HepG2 (cell line): ENCODE data around the gene ACSBG1. TPM values are rescaled to one million over a fixed set of nuclear protein-coding genes. Genes with fewer than 3 reads are reported as not detected.
A peak's percentile ranks its signal among the peaks of the same experiment; 100 is the strongest.

Source experiments
- ATAC-seq: fragments of 200-7000 bp; cut with Tn5 transposase; 3 replicates; pipeline ENCODE4 v1.9.1; 2020; ENCODE audit warnings: mild to moderate bottlenecking, moderate library complexity
- BruUV-seq: library from RNA; stranded (reverse); fragments of 400-500 nt; replicated peaks from 2 replicates; lab custom pipeline; 2021; lab: Mats Ljungman, UMichigan
- CTCF ChIA-PET: fragments of 300-600 bp; formaldehyde crosslinking; extraction: SDS; loops from one replicate; lab custom pipeline; 2021; ENCODE audit warnings: low total read pairs, inconsistent platforms, low intra/inter-chr PET ratio; lab: Yijun Ruan, JAX
- POLR2A ChIA-PET: fragments of 350-600 bp; sonication (Branson Sonifier 250); formaldehyde crosslinking; loops from one replicate; lab custom pipeline; 2020; ENCODE audit warnings: antibody characterized with exemption, inconsistent platforms; lab: Yijun Ruan, JAX
- DNase-seq: peaks from one replicate; pipeline ENCODE4 v3.0.0-alpha.2; 2015; ENCODE audit warnings: low spot score
- FAIRE-seq: peaks from 3 replicates; lab custom pipeline; 2011; peaks lifted over from hg19 to GRCh38; lab: Jason Lieb, UNC
- H2AFZ ChIP-seq: one replicate; pipeline ENCODE4 v1.6.1; 2011; ENCODE audit warnings: low read length, inconsistent platforms
- H3K27ac ChIP-seq: fragments of 300-600 bp; 3 replicates; pipeline ENCODE4 v1.8.0; 2011; ENCODE audit warnings: mixed run types, mild to moderate bottlenecking, mixed read lengths, low read length, inconsistent platforms; ENCODE audit not compliant: insufficient read depth; ENCODE audit errors: extremely low read length
- H3K27me3 ChIP-seq, 2 experiments: fragments of 200-600 bp in 1 of 2; 2 replicates in 1 of 2; 3 replicates in 1 of 2; pipeline versions ENCODE4 v1.6.0 to v1.8.0; 2011; ENCODE audit warnings: low read length in 2 of 2, mild to moderate bottlenecking in 2 of 2, moderate library complexity in 2 of 2, inconsistent platforms in 1 of 2; ENCODE audit not compliant: insufficient read depth in 2 of 2, control insufficient read depth in 1 of 2
- H3K36me3 ChIP-seq, 2 experiments: fragments of 200-600 bp in 1 of 2; replicated peaks in 1 of 2; 2 replicates in 1 of 2; 3 replicates in 1 of 2; pipeline versions ENCODE4 v1.5.1 to v1.8.0; 2011; ENCODE audit warnings: low read length in 2 of 2, inconsistent platforms in 1 of 2; ENCODE audit not compliant: insufficient read depth in 2 of 2, control insufficient read depth in 1 of 2
- H3K4me1 ChIP-seq: 2 replicates; pipeline ENCODE4 v1.5.1; 2012; ENCODE audit warnings: low read length, inconsistent platforms; ENCODE audit not compliant: insufficient read depth
- H3K4me2 ChIP-seq: 2 replicates; pipeline ENCODE4 v1.6.0; 2011; ENCODE audit warnings: low read depth, low read length, inconsistent platforms
- H3K4me3 ChIP-seq, 3 experiments: fragments of 200-600 bp in 1 of 3; sonication (generic), shearing (Covaris generic) in 1 of 3; replicated peaks in 1 of 3; 2 replicates each; pipeline ENCODE4 v1.5.1; 2011 to 2016; ENCODE audit warnings: low read length in 3 of 3, inconsistent platforms in 2 of 3, low read depth in 2 of 3, mild to moderate bottlenecking in 2 of 3, control low read depth in 1 of 3, mixed read lengths in 1 of 3; ENCODE audit not compliant: insufficient read depth in 1 of 3
- H3K79me2 ChIP-seq: one replicate; pipeline ENCODE4 v1.6.1; 2011; ENCODE audit warnings: low read length, inconsistent platforms; ENCODE audit not compliant: insufficient read depth
- H3K9ac ChIP-seq: 2 replicates; pipeline ENCODE4 v1.6.0; 2011; ENCODE audit warnings: mild to moderate bottlenecking, low read depth, low read length, inconsistent platforms; ENCODE audit not compliant: insufficient read depth
- H3K9me3 ChIP-seq: 2 replicates; pipeline ENCODE4 v1.5.1; 2012; ENCODE audit warnings: mild to moderate bottlenecking, low read length
- H4K20me1 ChIP-seq: 2 replicates; pipeline ENCODE4 v1.6.0; 2011; ENCODE audit warnings: inconsistent platforms, mild to moderate bottlenecking, low read length, moderate library complexity; ENCODE audit not compliant: insufficient read depth
- HOXA9 ChIP-seq: sonication (generic); formaldehyde crosslinking; IDR thresholded peaks from 2 replicates; pipeline ENCODE4 v1.8.1; 2022; ENCODE audit warnings: missing genetic modification reagents, mild to moderate bottlenecking, moderate library complexity, borderline replicate concordance
- MAFF ChIP-seq: IDR thresholded peaks from 2 replicates; pipeline ENCODE4 v1.6.1; 2011; ENCODE audit warnings: low read depth, low read length, improper control_type of control experiment
- MAFK ChIP-seq, 2 experiments: IDR thresholded peaks in 1 of 2; conservative IDR thresholded peaks in 1 of 2; 2 replicates each; pipeline ENCODE4 v1.6.1; 2011; ENCODE audit warnings: improper control_type of control experiment in 2 of 2, low read length in 2 of 2
- ONECUT2 ChIP-seq: sonication (generic); formaldehyde crosslinking; IDR thresholded peaks from 2 replicates; pipeline ENCODE4 v1.4.0; 2020; ENCODE audit warnings: missing genetic modification reagents
- TRIM22 ChIP-seq: fragments of 450-650 bp; IDR thresholded peaks from 2 replicates; pipeline ENCODE4 v1.6.1; 2017
- ZGPAT ChIP-seq: IDR thresholded peaks from 2 replicates; pipeline ENCODE4 v1.6.1; 2016; ENCODE audit warnings: mild to moderate bottlenecking
- ZKSCAN5 ChIP-seq: sonication (generic); formaldehyde crosslinking; IDR thresholded peaks from 2 replicates; pipeline ENCODE4 v1.5.1; 2020; ENCODE audit warnings: mild to moderate bottlenecking, missing genetic modification reagents
- ZNF207 ChIP-seq: fragments of 450-650 bp; IDR thresholded peaks from 2 replicates; pipeline ENCODE4 v1.6.1; 2016; ENCODE audit warnings: antibody characterized with exemption, borderline replicate concordance
- ZNF709 ChIP-seq: sonication (generic); formaldehyde crosslinking; IDR thresholded peaks from 2 replicates; pipeline ENCODE4 v1.5.0; 2020; ENCODE audit warnings: mild to moderate bottlenecking, missing genetic modification reagents
- ZSCAN21 ChIP-seq: sonication (generic); formaldehyde crosslinking; IDR thresholded peaks from 2 replicates; pipeline ENCODE4 v1.8.0; 2022; ENCODE audit warnings: mild to moderate bottlenecking, missing genetic modification reagents, moderate library complexity, borderline replicate concordance
- WGBS: methylation state at CpG from one replicate; pipeline ENCODE4 v1.1.6; 2017; ENCODE audit warnings: low lambda C conversion rate; 5-methylcytosine and 5-hydroxymethylcytosine counted together
- in situ Hi-C: cut with HindIII; loops from 2 replicates; pipeline ENCODE4 v1.10.0; 2017; ENCODE audit warnings: low pct_unique_long_range_greater_than_20kb; ENCODE audit not compliant: extremely low pct_ligation_motif_present
- intact Hi-C: fragments of 100-400 bp; cut with micrococcal nuclease; formaldehyde crosslinking; loops from one replicate; pipeline ENCODE4 v1.10.0; 2022; ENCODE audit not compliant: unreplicated experiment
- polyA plus RNA-seq, 8 experiments: library from polyadenylated mRNA; depleted of rRNA in 3 of 8; stranded (reverse) in 7 of 8; unstranded in 1 of 8; fragments of >200 nt; fragmentation: Illumina TruSeq in 4 of 8; extraction: Trizol in 4 of 8; gene quantifications; 2 replicates each; pipeline versions ENCODE4 v1.2.1 to v1.2.3, GENCODE V29; 2011 to 2016; ENCODE audit warnings: low read depth in 4 of 8, missing spikeins in 1 of 8, mixed read lengths in 1 of 8; ENCODE audit not compliant: insufficient read depth in 1 of 8
- total RNA-seq, 5 experiments: library from RNA; depleted of rRNA; stranded (reverse); fragments of >200 nt; fragmentation: Illumina TruSeq; extraction: Trizol; gene quantifications; 2 replicates each; pipeline ENCODE4 v1.2.3, GENCODE V29; 2016; ENCODE audit warnings: low read depth in 1 of 5

Gene ACSBG1
- total and polyA plus RNA-seq, 2 of the 13 experiments (the other 11 are each of a cell fraction or from before 2014, with no cell fraction given) = 0.35 to 0.81 TPM

GRCh38 chr15:78222745-78223395 lies 11.5 kb downstream of the ACSBG1 start:
- Histone ChIP-seq H3K79me2 (no peaks in the 10 kb centered on the region), H3K4me2 (no peak overlapping the region), H4K20me1 (no peaks in the 10 kb centered on the region), H3K4me3 (no peak overlapping the region), H3K9ac (no peak overlapping the region), H3K27me3 (no peaks in the 10 kb centered on the region; a peak in 2 of 5 replicates), H3K9me3 (peaks cover 6% of the 10 kb centered on the region; the same call in 1 of the 2 replicates), H3K4me1 (no peaks in the 10 kb centered on the region), H3K36me3 (no peaks in the 10 kb centered on the region), H3K27ac (no peak overlapping the region), H2AFZ (no peak overlapping the region)
- DNase-seq = no peak
- ChIA-PET CTCF (no interaction called here), POLR2A (no interaction called here)
- intact Hi-C loops = no loop called here
- 69% methylated on average over 5 of the region's 5 CpGs for WGBS
- no peak for ATAC-seq
- peak; percentile 34 to 68; a peak in 3 of 4 replicates for TF ChIP-seq MAFK (conservative IDR thresholded peaks at IDR 0.05 in 1 of 2, IDR thresholded peaks at IDR 0.05 in 1 of 2; ENCODE audit: low read length in 2 of 2)
- no peak for TF ChIP-seq HOXA9 (CRISPR knock-in tag)
- peak; percentile 36; the same call in 1 of the 2 replicates for TF ChIP-seq MAFF
- in situ Hi-C loops = no loop called here
- no TSS peak for BruUV-seq
- no peak for FAIRE-seq

GRCh38 chr15:78220713-78221112 lies 13.7 kb downstream of the ACSBG1 start:
- TF ChIP-seq ZNF709 (CRISPR knock-in tag) (no peak), ZGPAT (no peak), ONECUT2 (CRISPR knock-in tag) (no peak), TRIM22 (no peak), ZSCAN21 (no peak), ZNF207 (no peak), ZKSCAN5 (CRISPR knock-in tag) (no peak)
- H4K20me1 ChIP-seq = no peaks in the 10 kb centered on the region
- no peaks in the 10 kb centered on the region for H3K4me1 ChIP-seq
- ChIA-PET CTCF (no interaction called here), POLR2A (no interaction called here)
- no peaks in the 10 kb centered on the region; a peak in 3 of 5 replicates for H3K27me3 ChIP-seq
- no peaks in the 10 kb centered on the region for H3K36me3 ChIP-seq
- DNase-seq (no peak), FAIRE-seq (no peak), ATAC-seq (no peak)
- H3K9me3 ChIP-seq = peaks cover 4% of the 10 kb centered on the region; the same call in 1 of the 2 replicates
- H3K4me3 ChIP-seq = no peak overlapping the region
- intact Hi-C loops (no loop called here), in situ Hi-C loops (no loop called here)
- no peak overlapping the region for H3K4me2 ChIP-seq
- no peaks in the 10 kb centered on the region for H3K79me2 ChIP-seq
- BruUV-seq = no TSS peak
- no peak overlapping the region for H2AFZ ChIP-seq
- 0% methylated on average over 1 of the region's 1 CpG for WGBS
- H3K27ac ChIP-seq = no peak overlapping the region
- no peak overlapping the region for H3K9ac ChIP-seq
